ENCODE data around the gene OCIAD2. TPM values are rescaled to one million over a fixed set of nuclear protein-coding genes. Genes with fewer than 3 reads are reported as not detected.
"Not testable (repeated sequence)": the region's sequence is repeated elsewhere in the genome, so short reads cannot be mapped to it uniquely, and the experiment has no call there.

Gene OCIAD2
- total RNA-seq, 1 donor from 2014 or later = 66.7 TPM

GRCh38 chr4:48854395-48854683, 52.2 kb downstream of the OCIAD2 start:
- DNase-seq (ENCODE audit: low read depth) = no peak

GRCh38 chr4:48853604-48854394, 52.8 kb downstream of the OCIAD2 start:
- no peak for DNase-seq (ENCODE audit: low read depth)

- no peak for DNase-seq (ENCODE audit: low read depth)
Measured at GRCh38 chr4:48851651-48852050, 54.9 kb downstream of the OCIAD2 start.

- DNase-seq (ENCODE audit: low read depth) = not testable (repeated sequence)
Measured at GRCh38 chr4:48848799-48849198, 57.8 kb downstream of the OCIAD2 start.

- no peak for DNase-seq (ENCODE audit: low read depth)
Measured at GRCh38 chr4:48844843-48845242, 61.7 kb downstream of the OCIAD2 start.

- no peak for DNase-seq (ENCODE audit: low read depth)
Measured at GRCh38 chr4:48841045-48841827, 65.3 kb downstream of the OCIAD2 start.

GRCh38 chr4:48836658-48837057, 69.9 kb downstream of the OCIAD2 start:
- no peak for DNase-seq (ENCODE audit: low read depth)

Other genes starting within 250 kb of the OCIAD2 start
- gene FRYL, start 126.5 kb downstream of the OCIAD2 start, total RNA-seq = 59.0 and 115 TPM in 2 replicates
- gene OCIAD1, start 75.7 kb downstream of the OCIAD2 start, total RNA-seq = 131 and 173 TPM in 2 replicates
- 0.05 and 13.7 TPM in 2 replicates for gene CWH43, start 79.5 kb upstream of the OCIAD2 start, total RNA-seq

All from renal cortical epithelial cell (primary cell).